ENCODE results near the gene BMPR2. TPM values are rescaled to one million over a fixed set of nuclear protein-coding genes. Genes with fewer than 3 reads are reported as not detected.
A peak's percentile ranks its signal among the peaks of the same experiment; 100 is the strongest.

The BMPR2 gene
- polyA plus RNA-seq, 1 of the 3 experiments (the other 2 are of a cell fraction) = 10.2 TPM

DNA sequence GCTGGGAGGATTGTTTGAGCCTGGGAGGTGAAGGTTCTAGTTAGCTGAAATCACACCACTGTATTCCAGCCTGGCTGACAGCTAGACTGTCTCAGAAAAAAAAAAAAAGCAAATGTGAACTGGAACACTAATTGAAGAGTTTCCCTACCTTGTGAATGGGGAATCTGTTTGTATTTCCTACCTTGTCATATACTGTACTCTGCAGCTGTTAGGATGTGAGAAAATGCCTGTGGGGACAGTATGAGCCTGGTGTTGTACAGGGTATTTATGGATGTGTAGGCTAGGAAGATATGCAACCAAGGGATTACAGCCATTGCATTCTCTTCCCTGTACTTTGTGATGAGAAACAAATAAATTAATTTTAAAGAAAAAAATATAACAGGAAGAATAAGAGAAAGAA lies 145.3 kb downstream of the BMPR2 start:
- H3K27me3 ChIP-seq (ENCODE audit: insufficient read depth) = no peaks in the 10 kb centered on the region
- no peaks in the 10 kb centered on the region for H3K4me1 ChIP-seq (ENCODE audit: control insufficient read depth in 1 of 2, insufficient read depth in 2 of 2, low read depth in 1 of 2, low read length in 1 of 2)
- H3K4me3 ChIP-seq (ENCODE audit: low read depth in 2 of 2, low read length in 1 of 2) = no peak overlapping the region
- DNase-seq = no peak
- H2AFZ ChIP-seq (ENCODE audit: low read depth) = no peak overlapping the region
- ChIA-PET CTCF (interaction anchor here (0.6 kb wide), 1 partner anchor 12 kb away, joined by 3 read pairs; no protein-coding TSS in a partner anchor), POLR2A (interaction anchor here (0.6 kb wide), 1 partner anchor 11 kb away, joined by 5 read pairs; no protein-coding TSS in a partner anchor)
- peaks cover 11% of the 10 kb centered on the region; the same call in 1 of the 2 replicates for H3K79me2 ChIP-seq (ENCODE audit: insufficient read depth)
- H3F3A ChIP-seq (replicated peaks; ENCODE audit: insufficient read depth) = no peaks in the 10 kb centered on the region
- H3K4me2 ChIP-seq = no peak overlapping the region
- H4K20me1 ChIP-seq (ENCODE audit: insufficient read depth) = no peaks in the 10 kb centered on the region
- H3K27ac ChIP-seq (ENCODE audit: low read depth in 2 of 2, low read length in 1 of 2) = no peak overlapping the region
- H3K36me3 ChIP-seq (replicated peaks in 1 of 2; ENCODE audit: control insufficient read depth in 1 of 2, insufficient read depth in 2 of 2, low read length in 1 of 2) = peaks cover 15 to 53% of the 10 kb centered on the region in 2 experiments
- no peak overlapping the region for H3K9ac ChIP-seq
- H3K9me2 ChIP-seq = no peaks in the 10 kb centered on the region
- H3K9me3 ChIP-seq = no peaks in the 10 kb centered on the region
- no peak for TF ChIP-seq CHD2 (IDR thresholded peaks at IDR 0.05; ENCODE audit: low read length, partially characterized antibody)
- no peak for TF ChIP-seq SMC3 (IDR thresholded peaks at IDR 0.05; ENCODE audit: low read depth, low read length)
- no peak for TF ChIP-seq GATA2 (CRISPR knock-in tag; IDR thresholded peaks at IDR 0.05)
- TF ChIP-seq, protein P1, sequence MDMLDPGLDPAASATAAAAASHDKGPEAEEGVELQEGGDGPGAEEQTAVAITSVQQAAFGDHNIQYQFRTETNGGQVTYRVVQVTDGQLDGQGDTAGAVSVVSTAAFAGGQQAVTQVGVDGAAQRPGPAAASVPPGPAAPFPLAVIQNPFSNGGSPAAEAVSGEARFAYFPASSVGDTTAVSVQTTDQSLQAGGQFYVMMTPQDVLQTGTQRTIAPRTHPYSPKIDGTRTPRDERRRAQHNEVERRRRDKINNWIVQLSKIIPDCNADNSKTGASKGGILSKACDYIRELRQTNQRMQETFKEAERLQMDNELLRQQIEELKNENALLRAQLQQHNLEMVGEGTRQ (IDR thresholded peaks at IDR 0.05; ENCODE audit: borderline replicate concordance, low read depth, low read length) = no peak
- TF ChIP-seq NRF1 (IDR thresholded peaks at IDR 0.05; ENCODE audit: low read depth, low read length) = no peak
- no peak for TF ChIP-seq YY1 (IDR thresholded peaks at IDR 0.05; ENCODE audit: low read depth)
- TF ChIP-seq, protein P2, sequence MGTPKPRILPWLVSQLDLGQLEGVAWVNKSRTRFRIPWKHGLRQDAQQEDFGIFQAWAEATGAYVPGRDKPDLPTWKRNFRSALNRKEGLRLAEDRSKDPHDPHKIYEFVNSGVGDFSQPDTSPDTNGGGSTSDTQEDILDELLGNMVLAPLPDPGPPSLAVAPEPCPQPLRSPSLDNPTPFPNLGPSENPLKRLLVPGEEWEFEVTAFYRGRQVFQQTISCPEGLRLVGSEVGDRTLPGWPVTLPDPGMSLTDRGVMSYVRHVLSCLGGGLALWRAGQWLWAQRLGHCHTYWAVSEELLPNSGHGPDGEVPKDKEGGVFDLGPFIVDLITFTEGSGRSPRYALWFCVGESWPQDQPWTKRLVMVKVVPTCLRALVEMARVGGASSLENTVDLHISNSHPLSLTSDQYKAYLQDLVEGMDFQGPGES (IDR thresholded peaks at IDR 0.05; ENCODE audit: low read depth, low read length) = no peak
- TF ChIP-seq, protein P3, sequence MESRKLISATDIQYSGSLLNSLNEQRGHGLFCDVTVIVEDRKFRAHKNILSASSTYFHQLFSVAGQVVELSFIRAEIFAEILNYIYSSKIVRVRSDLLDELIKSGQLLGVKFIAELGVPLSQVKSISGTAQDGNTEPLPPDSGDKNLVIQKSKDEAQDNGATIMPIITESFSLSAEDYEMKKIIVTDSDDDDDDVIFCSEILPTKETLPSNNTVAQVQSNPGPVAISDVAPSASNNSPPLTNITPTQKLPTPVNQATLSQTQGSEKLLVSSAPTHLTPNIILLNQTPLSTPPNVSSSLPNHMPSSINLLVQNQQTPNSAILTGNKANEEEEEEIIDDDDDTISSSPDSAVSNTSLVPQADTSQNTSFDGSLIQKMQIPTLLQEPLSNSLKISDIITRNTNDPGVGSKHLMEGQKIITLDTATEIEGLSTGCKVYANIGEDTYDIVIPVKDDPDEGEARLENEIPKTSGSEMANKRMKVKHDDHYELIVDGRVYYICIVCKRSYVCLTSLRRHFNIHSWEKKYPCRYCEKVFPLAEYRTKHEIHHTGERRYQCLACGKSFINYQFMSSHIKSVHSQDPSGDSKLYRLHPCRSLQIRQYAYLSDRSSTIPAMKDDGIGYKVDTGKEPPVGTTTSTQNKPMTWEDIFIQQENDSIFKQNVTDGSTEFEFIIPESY (IDR thresholded peaks at IDR 0.05; ENCODE audit: borderline replicate concordance, low read depth) = no peak
- TF ChIP-seq EP300 (IDR thresholded peaks at IDR 0.05; ENCODE audit: borderline replicate concordance in 1 of 2, low read depth in 1 of 2, low read length in 1 of 2) = no peak

DNA sequence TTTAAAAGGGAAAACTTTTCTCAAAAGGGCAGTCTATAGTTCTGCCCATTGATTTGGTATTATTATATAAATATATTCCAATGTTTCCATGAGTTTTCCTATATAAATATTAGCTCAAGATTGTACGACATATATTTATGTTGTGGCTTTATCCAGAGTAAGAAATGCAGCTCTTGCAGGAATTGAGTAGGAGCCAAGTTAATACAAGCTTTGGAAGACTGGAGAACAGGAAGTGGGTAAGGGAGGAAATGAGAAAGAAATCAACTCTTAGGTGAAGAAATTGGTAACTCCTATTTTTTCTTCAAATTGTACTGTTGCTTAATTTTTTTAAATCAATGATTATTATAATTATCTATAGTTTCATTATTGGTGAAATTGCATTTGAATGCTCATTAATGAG lies 153.3 kb downstream of the BMPR2 start:
- 65% methylated on average over 1 of the region's 1 CpG for WGBS (ENCODE audit: low lambda C conversion rate)
- POLR2A ChIA-PET = no interaction called here
- H3K4me2 ChIP-seq = no peak overlapping the region

More for the DNA sequence above, 153.3 kb downstream of the BMPR2 start:
- Histone ChIP-seq H4K20me1 (ENCODE audit: insufficient read depth) (no peaks in the 10 kb centered on the region), H3F3A (replicated peaks; ENCODE audit: insufficient read depth) (peaks cover 11% of the 10 kb centered on the region), H3K27ac (ENCODE audit: low read depth in 2 of 2, low read length in 1 of 2) (peak overlapping the region in 1 of 2 experiments; percentile 16; a peak in 1 of 4 replicates), H3K4me3 (ENCODE audit: low read depth in 2 of 2, low read length in 1 of 2) (no peak overlapping the region), H3K9me3 (no peaks in the 10 kb centered on the region), H3K9me2 (no peaks in the 10 kb centered on the region), H3K36me3 (replicated peaks in 1 of 2; ENCODE audit: control insufficient read depth in 1 of 2, insufficient read depth in 2 of 2, low read length in 1 of 2) (peaks cover 11 to 42% of the 10 kb centered on the region in 2 experiments), H3K79me2 (ENCODE audit: insufficient read depth) (no peaks in the 10 kb centered on the region), H3K9ac (no peak overlapping the region), H2AFZ (ENCODE audit: low read depth) (no peak overlapping the region), H3K4me1 (ENCODE audit: control insufficient read depth in 1 of 2, insufficient read depth in 2 of 2, low read depth in 1 of 2, low read length in 1 of 2) (peaks cover 0 to 5% of the 10 kb centered on the region in 2 experiments; a peak in 1 of 4 replicates), H3K27me3 (ENCODE audit: insufficient read depth) (no peaks in the 10 kb centered on the region)
- no peak for DNase-seq
- TF ChIP-seq EP300 (IDR thresholded peaks at IDR 0.05; ENCODE audit: borderline replicate concordance in 1 of 2, low read depth in 1 of 2, low read length in 1 of 2) (no peak), NFIC (IDR thresholded peaks at IDR 0.05; ENCODE audit: borderline replicate concordance) (peak; percentile 18; the same call in 1 of the 2 replicates)
- CTCF ChIA-PET = no interaction called here
